Measurements from ENCODE around the gene STK35. TPM values are rescaled to one million over a fixed set of nuclear protein-coding genes. Genes with fewer than 3 reads are reported as not detected.
"Not testable (repeated sequence)": the region's sequence is repeated elsewhere in the genome, so short reads cannot be mapped to it uniquely, and the experiment has no call there.

The STK35 gene
- total RNA-seq, 1 donor from 2014 or later = 17.4 TPM

DNA sequence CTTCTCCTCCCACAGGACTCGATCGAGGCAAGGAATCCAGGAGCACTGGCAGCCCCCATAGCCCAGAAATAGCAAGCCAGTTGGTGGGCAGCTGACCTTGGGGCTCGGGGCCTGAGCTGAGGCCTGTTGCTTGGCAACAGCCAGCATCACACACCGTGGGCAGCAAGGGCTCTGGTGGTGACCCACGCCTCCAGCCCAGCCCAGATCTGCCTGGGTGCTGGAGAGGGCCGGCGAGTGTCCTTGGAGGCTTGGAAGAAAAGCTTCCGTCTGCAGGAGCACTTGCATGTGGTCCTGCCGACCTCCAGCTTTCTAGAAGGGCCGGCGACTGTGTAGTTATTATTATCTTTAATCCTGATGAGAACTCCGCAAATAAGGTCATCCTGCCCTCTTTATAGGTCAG lies 67.3 kb downstream of the STK35 start:
- no peaks in the 10 kb centered on the region for H3K4me1 Mint-ChIP-seq (ENCODE audit: low read depth, unreplicated experiment)
- no peak overlapping the region for H3K4me3 Mint-ChIP-seq (ENCODE audit: unreplicated experiment)
- no peak overlapping the region for H3K27ac Mint-ChIP-seq (ENCODE audit: unreplicated experiment)

GRCh38 chr20:2169456-2170088 lies 67.9 kb downstream of the STK35 start:
- H3K36me3 Mint-ChIP-seq (ENCODE audit: unreplicated experiment) = no peaks in the 10 kb centered on the region
- TF ChIP-seq CTCF (IDR thresholded peaks at IDR 0.05; ENCODE audit: partially characterized antibody, unreplicated experiment) = no peak

More for the DNA sequence above, 67.3 kb downstream of the STK35 start:
- Mint-ChIP-seq H3K36me3 (ENCODE audit: unreplicated experiment) (no peaks in the 10 kb centered on the region), H3K9me3 (ENCODE audit: unreplicated experiment) (peaks cover 3% of the 10 kb centered on the region), H3K27me3 (ENCODE audit: unreplicated experiment) (no peaks in the 10 kb centered on the region)
- no peak for TF ChIP-seq CTCF (IDR thresholded peaks at IDR 0.05; ENCODE audit: partially characterized antibody, unreplicated experiment)
- DNase-seq = no peak

DNA sequence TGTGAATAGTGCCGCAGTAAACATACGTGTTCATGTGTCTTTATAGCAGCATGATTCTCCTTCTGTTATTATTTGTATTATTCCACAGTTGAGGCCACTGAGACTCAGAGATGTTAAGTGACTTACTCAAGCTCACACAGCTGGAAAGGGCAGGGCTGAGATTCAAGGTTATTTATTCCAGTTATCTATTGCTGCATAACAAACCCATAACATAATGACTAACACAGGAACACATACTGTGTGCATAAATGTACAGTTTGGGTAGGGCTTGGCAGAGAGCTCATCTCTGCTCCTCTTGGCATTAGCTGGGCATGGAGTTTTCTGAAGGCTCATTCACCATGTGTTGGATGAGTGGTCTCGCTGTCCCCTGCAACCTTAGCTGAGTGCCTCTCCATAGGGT lies 68.8 kb downstream of the STK35 start:
- no peaks in the 10 kb centered on the region for H3K36me3 Mint-ChIP-seq (ENCODE audit: unreplicated experiment)
- no peak for DNase-seq
- no peaks in the 10 kb centered on the region for H3K4me1 Mint-ChIP-seq (ENCODE audit: low read depth, unreplicated experiment)
- TF ChIP-seq CTCF (IDR thresholded peaks at IDR 0.05; ENCODE audit: partially characterized antibody, unreplicated experiment) = no peak
- peaks cover 2% of the 10 kb centered on the region for H3K9me3 Mint-ChIP-seq (ENCODE audit: unreplicated experiment)
- no peak overlapping the region for H3K4me3 Mint-ChIP-seq (ENCODE audit: unreplicated experiment)
- no peaks in the 10 kb centered on the region for H3K27me3 Mint-ChIP-seq (ENCODE audit: unreplicated experiment)
- no peak overlapping the region for H3K27ac Mint-ChIP-seq (ENCODE audit: unreplicated experiment)

More at GRCh38 chr20:2169456-2170088, 67.9 kb downstream of the STK35 start:
- Mint-ChIP-seq H3K9me3 (ENCODE audit: unreplicated experiment) (peaks cover 2% of the 10 kb centered on the region), H3K27ac (ENCODE audit: unreplicated experiment) (no peak overlapping the region), H3K4me1 (ENCODE audit: low read depth, unreplicated experiment) (no peaks in the 10 kb centered on the region), H3K27me3 (ENCODE audit: unreplicated experiment) (no peaks in the 10 kb centered on the region), H3K4me3 (ENCODE audit: unreplicated experiment) (no peak overlapping the region)
- no peak for DNase-seq

- Mint-ChIP-seq H3K27me3 (ENCODE audit: unreplicated experiment) (no peaks in the 10 kb centered on the region), H3K9me3 (ENCODE audit: unreplicated experiment) (peaks cover 2% of the 10 kb centered on the region), H3K4me3 (ENCODE audit: unreplicated experiment) (no peak overlapping the region), H3K4me1 (ENCODE audit: low read depth, unreplicated experiment) (no peaks in the 10 kb centered on the region), H3K27ac (ENCODE audit: unreplicated experiment) (no peak overlapping the region), H3K36me3 (ENCODE audit: unreplicated experiment) (no peaks in the 10 kb centered on the region)
- TF ChIP-seq CTCF (IDR thresholded peaks at IDR 0.05; ENCODE audit: partially characterized antibody, unreplicated experiment) = no peak
- DNase-seq = no peak
Observed at GRCh38 chr20:2171266-2171790, 69.7 kb downstream of the STK35 start.

DNA sequence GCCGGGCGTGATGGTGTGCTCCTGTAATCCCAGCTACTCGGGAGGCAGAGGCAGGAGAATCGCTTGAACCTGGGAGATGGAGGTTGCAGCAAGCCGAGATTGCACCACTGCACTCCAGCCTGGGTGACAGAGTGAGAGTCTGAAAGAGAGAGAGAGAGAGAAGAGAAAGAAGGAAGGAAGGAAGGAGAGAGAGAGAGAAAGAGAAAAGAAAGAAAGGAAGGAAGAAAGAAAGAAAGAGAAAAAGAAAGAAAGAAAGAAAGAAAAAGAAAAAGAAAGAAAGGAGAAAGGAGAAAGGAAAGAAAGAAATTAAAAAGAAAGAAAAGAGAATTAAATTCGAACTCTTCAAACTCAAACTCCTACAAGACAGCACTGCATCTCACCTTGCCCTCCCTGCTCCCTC lies 70.2 kb downstream of the STK35 start:
- not testable (repeated sequence) for H3K36me3 Mint-ChIP-seq (ENCODE audit: unreplicated experiment); H3K9me3 Mint-ChIP-seq (ENCODE audit: unreplicated experiment); H3K27ac Mint-ChIP-seq (ENCODE audit: unreplicated experiment); H3K27me3 Mint-ChIP-seq (ENCODE audit: unreplicated experiment); DNase-seq; H3K4me3 Mint-ChIP-seq (ENCODE audit: unreplicated experiment); H3K4me1 Mint-ChIP-seq (ENCODE audit: low read depth, unreplicated experiment)

Data from glutamatergic neuron (in vitro differentiated cells).